HUDEP-2 (cell line): ENCODE results near the gene VILL.
"Not testable (repeated sequence)": the region's sequence is repeated elsewhere in the genome, so short reads cannot be mapped to it uniquely, and the experiment has no call there.

Experiments
- DNase-seq, 76 experiments: peaks; one replicate each; lab custom pipeline; 2025; ENCODE audit not compliant: unreplicated experiment in 76 of 76; lab: John Stamatoyannopoulos, UW

The VILL gene

DNA sequence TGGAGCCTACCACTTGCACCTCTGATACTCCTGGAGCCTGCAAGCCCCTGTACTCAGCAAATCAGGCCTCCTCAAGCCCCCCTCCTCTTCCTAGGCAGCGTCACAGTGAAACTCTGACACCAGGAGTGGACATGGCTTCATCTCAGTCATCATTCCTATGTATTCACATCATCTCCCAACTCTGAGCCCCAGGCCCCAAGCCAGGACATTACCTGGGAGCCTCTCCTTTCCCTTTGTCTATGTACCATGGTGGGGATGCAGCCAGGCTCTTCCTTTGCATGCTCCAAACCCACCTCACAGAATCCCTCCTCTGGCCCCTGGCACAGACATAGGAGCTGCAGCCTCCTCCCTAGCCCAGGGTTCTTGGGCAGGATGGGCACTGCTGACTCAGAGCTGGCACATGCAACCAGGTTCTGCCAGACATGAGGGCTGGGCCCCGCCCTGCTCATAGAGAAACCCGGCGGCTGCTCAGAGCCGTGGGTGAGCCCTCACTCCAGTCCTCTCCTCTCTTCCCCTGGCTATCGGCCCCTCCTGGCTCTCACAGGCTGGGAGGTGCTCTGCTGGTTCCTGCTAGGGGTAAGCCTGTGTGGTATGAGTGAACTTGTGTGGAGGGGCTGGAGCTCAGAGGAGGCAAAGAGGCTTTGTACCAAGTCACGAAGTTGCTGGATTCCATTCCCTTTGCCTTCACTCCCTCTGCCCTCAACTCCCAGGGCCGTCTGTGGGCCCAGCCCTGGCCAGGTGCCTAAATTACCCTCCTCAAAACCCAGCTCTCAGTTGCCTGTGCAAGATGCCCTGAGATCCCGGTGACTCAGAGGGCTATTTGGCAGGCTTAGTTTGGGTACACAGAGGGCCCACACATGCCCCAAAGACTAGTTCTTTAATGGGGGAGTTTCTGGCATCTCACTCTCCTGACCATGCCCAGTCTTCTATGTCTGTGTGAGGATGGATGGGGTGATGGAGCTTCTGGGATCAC lies 40.7 kb downstream of the VILL start:
- peak in 42 of 76 experiments; percentile 3 to 67 (median 29) for DNase-seq

DNA sequence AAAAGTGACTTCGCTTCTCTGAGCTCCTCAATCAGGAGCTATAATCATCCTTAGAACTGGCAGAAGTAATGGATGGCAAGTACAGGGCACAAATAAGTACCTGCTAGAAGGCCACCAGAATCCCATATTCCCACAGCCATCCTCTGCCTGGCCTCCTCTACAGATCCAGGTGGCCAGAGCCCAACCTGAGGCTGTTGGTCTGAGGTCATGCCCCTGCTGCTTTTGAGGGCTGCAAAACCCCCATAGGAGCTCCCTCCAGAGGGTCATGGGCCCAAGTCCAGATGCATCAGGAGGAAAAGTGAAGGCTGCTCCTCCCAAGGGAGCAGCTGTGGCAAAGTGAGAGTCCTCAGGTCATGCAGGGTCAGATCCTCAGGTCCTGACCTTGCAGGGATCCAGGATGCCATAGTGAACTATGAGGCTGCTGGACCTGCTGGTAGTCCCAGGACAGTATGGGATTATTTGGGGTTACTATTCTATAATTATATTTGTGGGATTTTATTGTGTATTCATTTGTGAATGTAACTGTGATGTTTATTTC lies 41.8 kb downstream of the VILL start:
- no peak for DNase-seq

DNA sequence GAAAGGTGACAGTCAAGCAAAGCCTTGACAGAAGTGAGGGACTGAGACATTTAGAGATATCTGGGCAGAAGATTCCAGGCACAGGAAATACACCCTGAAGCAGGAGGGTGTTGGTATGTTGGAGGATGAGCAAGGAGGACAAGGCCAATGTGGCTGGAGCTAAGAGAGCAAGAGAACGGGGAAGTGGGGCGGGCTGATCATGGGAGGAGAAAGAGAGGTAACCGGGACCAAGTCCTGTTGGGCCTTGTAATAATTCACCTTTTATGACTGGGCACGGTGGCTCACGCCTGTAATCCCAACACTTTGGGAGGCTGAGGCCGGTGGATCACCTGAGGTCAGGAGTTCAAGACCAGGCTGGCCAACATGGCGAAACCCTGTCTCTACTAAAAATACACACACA lies 43.0 kb downstream of the VILL start:
- DNase-seq = not testable (repeated sequence)

DNA sequence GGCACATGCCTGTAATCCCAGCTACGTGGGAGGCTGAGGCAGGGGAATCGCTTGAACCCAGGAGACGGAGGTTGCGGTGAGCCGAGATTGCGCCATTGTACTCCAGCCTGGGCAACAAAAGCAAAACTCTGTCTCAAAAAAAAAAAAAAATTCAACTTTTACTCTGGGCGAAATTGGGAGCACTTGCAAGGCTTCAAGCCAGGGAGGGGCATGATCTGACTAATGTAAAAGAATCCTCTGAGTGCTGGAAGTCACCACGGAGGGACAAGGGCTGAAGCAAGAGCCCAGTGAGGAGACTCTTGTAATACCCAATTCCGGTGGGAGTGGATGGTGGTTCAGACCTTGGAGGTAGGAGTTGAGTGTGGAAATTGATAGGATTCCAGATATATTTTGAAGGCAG lies 43.7 kb downstream of the VILL start:
- not testable (repeated sequence) for DNase-seq

DNA sequence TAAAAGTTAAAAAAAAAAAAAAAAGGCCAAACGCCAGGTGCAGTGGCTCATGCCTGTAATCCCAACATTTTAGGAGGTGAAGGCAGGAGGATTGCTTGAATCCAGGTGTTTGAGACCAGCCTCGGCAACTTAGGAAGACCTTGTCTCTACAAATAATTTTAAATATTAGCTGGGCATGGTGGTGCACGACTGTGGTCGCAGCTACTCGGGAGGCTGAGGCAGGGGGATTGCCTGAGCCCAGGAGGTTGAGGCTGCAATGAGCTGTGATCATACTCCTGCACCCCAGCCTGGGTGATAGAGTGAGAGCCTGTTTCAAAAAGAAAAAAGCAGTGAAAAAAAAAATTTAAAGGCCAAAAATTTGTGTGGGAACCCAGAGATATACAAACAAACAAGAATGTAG lies 45.7 kb downstream of the VILL start:
- DNase-seq = no peak

DNA sequence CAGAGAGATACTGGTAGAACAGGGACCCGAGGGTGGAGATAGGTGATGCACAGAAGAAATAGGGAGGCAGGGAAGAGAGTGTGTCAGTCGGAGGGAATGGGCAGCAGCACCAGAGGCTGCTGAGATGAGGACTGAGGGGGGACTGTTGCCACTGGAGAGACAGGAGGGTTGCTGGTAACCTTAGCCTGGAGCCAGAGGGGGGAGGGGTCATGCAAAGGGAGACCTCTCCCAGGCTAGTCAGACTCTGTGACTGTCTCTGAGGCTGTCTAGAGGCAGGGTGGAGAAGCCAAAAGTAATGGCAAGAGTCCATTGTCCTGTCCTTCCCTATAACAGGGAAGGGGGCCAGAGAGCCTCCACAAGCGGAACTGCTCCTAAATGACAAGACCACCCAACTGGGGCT lies 46.3 kb downstream of the VILL start:
- no peak for DNase-seq

DNA sequence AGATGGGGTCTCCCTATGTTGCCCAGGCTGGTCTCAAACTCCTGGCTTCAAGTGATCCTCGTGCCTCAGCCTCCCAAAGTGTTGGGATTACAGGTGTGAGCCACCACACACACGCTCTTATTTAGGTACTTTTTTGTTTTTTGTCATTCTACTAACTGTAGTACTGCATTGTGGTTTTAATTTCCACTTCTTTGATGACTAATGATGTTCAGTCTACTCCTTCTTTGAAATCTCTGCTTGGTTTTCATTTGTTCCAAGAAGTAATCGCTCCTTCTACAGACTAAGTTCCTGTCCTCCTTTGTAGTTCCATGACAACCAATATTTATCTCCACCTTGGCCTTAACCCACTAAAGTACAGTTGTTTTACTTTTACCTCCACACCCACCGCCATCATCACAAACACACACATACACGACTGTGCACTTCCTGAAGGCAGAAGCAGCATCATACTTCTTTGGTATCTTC lies 47.9 kb downstream of the VILL start:
- DNase-seq = no peak

DNA sequence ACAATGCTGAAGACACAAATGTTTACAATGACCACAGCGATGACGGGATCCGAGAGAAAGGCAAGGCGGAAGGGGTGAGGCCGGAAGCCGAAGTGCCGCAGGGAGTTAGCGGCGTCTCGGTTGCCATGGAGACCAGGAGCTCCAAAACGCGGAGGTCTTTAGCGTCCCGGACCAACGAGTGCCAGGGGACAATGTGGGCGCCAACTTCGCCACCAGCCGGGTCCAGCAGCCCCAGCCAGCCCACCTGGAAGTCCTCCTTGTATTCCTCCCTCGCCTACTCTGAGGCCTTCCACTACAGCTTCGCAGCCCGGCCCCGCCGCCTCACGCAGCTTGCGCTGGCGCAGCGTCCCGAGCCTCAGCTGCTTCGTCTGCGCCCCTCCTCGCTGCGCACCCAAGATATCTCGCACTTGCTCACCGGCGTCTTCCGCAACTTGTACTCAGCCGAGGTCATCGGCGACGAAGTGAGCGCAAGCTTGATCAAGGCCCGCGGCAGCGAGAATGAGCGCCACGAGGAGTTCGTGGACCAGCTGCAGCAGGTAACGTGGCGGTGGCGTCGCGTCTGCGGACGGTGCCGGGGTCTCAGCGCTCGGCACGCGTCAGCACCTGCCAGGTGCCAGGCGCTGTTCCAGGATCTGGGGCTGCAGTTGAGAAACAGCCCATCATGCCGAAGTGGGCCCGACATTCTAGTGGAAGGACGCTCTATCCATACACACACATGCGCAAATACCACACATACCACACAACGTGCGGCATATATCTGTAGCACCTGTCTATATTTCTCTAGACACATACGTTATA lies 48.7 kb downstream of the VILL start, which contains the start of gene DLEC1:
Gene DLEC1, plus strand, starts transcription at position 108 of the 798 bp plus-strand sequence. Its CDS starts 18 bp downstream, at position 126.
- DNase-seq = peak in 2 of 76 experiments; percentile 16 to 23

DNA sequence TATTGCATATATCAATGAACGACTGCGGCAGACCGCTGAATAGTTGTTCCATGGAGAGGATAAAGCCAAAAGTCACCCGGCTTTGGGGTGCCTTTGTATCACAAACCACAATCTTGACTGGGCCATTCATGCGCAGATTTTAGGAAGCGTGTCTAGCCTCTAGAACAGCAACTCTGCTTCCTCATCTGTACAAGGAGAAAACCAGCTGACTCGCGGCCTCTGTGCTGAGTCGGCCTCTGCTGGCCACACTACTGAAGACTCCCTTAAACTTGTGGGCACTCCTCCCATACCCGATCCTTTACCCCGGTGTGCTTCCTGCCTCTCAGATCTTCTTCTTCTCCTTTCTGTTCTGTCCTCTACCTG lies 49.3 kb downstream of the VILL start:
- peak in 26 of 76 experiments; percentile 2 to 26 (median 12) for DNase-seq

DNA sequence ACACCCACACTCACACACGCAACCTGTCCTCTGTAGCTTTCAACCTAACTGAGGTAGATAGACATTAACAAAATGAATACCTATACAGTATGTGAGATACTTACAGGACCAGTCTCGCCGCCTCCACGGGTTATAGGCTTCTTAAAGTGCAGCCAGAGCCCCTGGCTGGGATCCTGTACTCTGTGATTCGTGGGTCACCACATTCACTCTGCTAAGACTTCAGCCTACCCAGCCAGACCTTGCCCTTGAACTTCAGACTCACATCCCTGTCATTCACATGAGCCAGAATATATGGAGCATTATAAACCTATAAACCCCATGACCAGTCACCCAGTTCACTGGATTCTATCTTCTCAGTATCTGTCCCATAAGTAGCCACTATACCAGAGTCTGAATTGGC lies 49.8 kb downstream of the VILL start:
- DNase-seq = no peak

DNA sequence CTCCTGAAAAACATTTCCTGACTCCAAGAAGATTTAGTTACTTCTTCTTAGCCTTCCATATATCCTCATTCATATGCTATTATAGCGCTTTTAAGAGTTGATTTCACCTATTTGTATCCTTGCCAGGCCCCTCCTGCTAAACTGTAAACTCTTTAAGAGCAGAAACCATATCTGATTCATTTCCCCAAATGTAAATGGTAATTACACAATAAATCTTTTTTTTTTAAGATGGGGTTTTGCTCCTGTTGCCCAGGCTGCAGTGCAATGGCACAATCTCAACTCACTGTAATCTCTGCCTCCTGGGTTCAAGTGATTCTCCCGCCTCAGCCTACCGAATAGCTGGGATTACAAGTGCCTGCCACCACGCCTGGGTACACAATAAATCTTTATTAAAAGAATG lies 52.9 kb downstream of the VILL start:
- no peak for DNase-seq

DNA sequence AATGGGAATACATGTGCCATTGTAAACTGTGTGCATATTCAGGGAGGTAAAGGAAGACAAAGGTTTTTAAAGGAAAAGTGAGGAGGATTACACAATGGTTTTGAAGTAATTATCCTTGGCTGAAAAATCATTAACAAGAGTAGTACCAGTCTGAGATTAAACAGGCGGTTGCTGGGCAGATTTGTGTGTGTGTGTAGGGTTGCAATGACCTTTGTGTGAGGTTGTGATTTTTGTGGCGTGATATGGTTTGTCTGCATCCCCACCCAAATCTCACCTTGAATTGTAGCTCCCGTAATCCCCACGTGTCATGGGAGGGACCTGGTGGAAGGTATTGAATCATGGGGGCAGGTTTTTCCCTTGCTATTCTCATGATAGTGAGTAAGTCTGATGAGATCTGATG lies 55.4 kb downstream of the VILL start:
- no peak for DNase-seq

DNA sequence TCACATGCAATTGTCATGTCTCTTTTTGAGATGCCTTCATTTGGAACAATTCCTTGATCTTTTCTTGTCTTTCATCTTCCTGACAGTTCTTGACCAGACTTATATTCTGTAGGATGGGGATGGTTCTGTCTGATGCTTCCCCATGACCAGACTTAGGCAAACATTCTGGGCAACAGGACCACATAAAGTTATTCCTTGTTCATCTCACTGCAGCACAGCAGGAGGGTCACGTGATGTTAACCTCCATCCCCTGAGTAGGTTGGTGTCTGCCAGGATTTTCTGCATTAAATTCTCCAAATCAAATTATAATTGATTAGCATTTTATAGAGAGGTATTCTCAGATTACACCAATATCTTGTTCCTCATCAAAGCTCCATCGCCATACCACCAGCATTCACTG lies 56.2 kb downstream of the VILL start:
- no peak for DNase-seq

DNA sequence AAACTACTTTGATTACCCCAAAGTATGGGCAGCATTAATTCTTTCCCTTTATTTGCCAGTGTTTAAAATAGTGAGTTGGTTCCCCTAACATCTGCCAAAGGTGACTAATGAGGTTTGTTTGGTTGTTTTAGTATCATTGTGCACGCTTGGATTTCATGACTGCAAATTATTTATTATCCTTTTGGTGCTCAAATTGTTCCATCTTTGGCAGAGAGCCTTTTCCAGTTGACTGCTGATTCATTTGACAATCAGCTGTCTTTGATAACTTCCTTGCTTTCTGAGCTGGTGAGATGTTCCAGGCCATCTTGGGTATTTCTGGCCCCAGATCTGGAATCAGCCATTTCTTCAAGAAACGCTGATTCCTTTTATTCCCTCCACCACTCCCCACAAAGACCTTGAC lies 57.3 kb downstream of the VILL start:
- DNase-seq = no peak

DNA sequence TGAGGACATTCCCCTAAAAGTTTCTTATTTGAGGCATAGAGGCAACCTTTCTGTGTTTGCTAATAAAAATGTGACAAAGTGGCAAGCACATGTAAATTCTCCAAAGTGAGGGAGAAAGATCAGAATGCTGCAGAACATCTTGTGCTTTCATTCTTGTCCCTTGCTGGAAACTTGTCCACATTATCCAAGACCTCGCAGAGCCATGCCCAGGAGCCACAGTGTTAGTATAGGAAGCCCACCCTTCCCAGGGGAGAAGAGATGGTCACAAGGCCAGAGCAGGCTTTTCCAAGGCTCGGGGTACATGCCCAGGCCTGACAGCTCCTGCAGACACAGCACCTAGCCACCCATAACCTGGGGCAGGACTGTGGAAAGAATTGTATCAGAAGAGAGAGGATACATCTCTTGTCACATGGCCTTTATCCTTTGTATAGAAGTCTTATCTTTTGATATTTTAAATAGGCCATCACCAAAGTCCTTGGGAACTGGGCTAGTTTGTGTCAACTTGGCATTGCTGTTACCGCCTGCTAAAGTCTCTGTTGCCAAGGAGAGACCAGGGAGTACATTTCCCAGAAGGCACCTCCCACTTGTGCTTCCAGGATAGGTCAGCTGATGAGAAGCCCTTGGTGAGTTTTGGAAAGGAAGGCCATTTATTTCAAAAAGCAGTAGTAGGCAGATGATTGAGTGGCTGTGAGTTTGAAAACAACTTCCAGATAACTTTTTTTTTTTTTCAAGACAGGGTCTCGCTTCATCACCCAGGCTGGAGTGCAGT lies 59.0 kb downstream of the VILL start:
- no peak for DNase-seq

DNA sequence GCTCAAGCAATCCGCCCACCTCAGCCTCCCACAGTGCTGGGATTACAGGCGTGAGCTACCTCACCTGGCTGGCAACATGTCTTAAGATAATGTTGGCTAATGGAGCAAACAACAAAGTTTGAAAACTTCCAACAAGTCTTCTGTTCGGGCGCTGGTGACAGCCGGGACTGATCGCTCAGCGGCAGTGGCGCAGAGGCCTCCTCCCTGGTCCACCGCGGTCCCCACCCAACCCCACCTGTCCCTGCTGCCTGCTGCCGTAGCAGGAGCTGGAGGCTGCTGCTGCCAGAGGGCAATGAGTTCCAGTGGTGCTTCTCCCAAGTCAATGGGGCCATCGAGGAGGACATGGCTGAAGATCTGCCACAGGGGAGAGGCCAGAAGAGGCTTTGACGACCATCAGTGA lies 60.5 kb downstream of the VILL start:
- DNase-seq = no peak

DNA sequence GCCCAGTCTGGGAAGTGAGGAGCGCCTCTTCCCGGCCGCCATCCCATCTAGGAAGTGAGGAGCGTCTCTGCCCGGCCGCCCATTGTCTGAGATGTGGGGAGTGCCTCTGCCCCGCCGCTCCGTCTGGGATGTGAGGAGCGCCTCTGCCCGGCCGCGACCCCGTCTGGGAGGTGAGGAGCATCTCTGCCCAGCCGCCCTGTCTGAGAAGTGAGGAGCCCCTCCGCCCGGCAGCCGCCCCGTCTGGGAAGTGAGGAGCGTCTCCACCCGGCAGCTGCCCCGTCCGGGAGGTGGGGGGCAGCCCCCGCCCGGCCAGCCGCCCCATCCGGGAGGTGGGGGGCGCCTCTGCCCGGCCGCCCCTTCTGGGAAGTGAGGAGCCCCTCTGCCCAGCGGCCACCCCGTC lies 62.7 kb downstream of the VILL start:
- not testable (repeated sequence) for DNase-seq

DNA sequence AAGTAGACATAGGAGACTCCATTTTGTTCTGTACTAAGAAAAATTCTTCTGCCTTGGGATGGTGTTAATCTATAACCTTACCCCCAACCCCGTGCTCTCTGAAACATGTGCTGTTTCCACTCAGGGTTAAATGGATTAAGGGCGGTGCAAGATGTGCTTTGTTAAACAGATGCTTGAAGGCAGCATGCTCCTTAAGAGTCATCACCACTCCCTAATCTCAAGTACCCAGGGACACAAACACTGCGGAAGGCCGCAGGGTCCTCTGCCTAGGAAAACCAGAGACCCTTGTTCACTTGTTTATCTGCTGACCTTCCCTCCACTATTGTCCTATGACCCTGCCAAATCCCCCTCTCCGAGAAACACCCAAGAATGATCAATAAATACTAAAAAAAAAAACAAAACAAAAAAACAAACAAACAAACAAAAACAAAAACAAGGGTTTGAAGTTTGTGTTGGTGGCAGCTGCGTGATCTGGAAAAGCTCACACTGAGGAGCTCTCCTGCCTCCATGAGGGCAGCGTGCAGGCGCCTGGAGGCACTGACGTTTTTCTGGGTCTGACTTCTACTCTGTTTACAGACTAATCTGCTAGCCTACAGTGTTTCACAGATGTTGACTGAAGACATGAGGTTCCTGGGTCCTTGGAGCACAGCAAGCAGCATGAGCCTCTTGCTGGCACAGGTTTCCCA lies 63.4 kb downstream of the VILL start:
- DNase-seq = not testable (repeated sequence)

DNA sequence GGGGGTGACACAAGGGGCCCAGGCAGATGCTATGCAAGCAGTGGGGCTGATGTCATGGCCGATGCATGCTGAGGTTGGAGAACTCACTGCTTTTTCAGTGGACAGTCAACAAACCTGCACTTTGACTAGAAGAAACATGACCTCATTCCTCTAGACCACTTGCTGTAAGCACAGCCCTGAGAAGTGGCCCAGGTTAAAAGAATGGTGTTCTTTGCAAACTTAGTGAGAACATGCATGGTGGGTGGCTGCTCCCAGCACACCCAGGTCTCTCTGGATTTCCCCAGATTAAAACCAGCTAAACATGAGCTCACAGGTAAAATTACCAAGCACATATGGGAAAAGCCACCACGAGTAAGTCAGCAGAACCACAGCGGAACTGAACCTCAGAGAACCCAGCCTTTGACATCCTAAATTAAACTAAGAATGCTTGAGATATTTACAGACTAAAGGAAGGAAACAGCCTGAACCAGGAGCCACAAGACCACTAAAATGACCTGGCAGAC lies 64.0 kb downstream of the VILL start:
- no peak for DNase-seq
